Mesendoderm (in vitro differentiated cells): ENCODE measurements around the gene CCK.

Experiments used
- DNase-seq: peaks from one replicate; pipeline ENCODE4 v3.0.0; 2013
- H2AK5ac ChIP-seq: 2 replicates; pipeline ENCODE4 v1.6.1; 2013; ENCODE audit warnings: low read length, inconsistent platforms
- H2BK120ac ChIP-seq: 2 replicates; pipeline ENCODE4 v1.6.1; 2013; ENCODE audit warnings: low read depth, mild to moderate bottlenecking, low read length, moderate library complexity, mixed read lengths
- H2BK15ac ChIP-seq: replicated peaks from 2 replicates; pipeline ENCODE4 v1.6.1; 2013; ENCODE audit warnings: low read depth, mild to moderate bottlenecking, moderate library complexity
- H2BK5ac ChIP-seq: 2 replicates; pipeline ENCODE4 v1.6.1; 2013; ENCODE audit warnings: low read length, inconsistent platforms
- H3K18ac ChIP-seq: 2 replicates; pipeline ENCODE4 v1.6.1; 2013; ENCODE audit warnings: mild to moderate bottlenecking, low read length, mixed read lengths
- H3K23ac ChIP-seq: one replicate; pipeline ENCODE4 v1.6.1; 2013; ENCODE audit warnings: low read length
- H3K27ac ChIP-seq: 2 replicates; pipeline ENCODE4 v1.5.1; 2013; ENCODE audit warnings: low read depth, mild to moderate bottlenecking, inconsistent platforms, low read length, moderate library complexity
- H3K27me3 ChIP-seq: 2 replicates; pipeline ENCODE4 v1.6.1; 2013; ENCODE audit warnings: low read length, control low read depth, mild to moderate bottlenecking, inconsistent platforms; ENCODE audit not compliant: insufficient read depth, poor library complexity
- H3K36me3 ChIP-seq: 2 replicates; pipeline ENCODE4 v1.6.1; 2013; ENCODE audit warnings: low read length, inconsistent platforms; ENCODE audit not compliant: control insufficient read depth, insufficient read depth
- H3K4ac ChIP-seq: one replicate; pipeline ENCODE4 v1.6.1; 2013; ENCODE audit warnings: low read depth, mild to moderate bottlenecking, low read length, moderate library complexity
- H3K4me1 ChIP-seq: 2 replicates; pipeline ENCODE4 v1.6.1; 2013; ENCODE audit warnings: low read depth, low read length, inconsistent platforms; ENCODE audit not compliant: control insufficient read depth
- H3K4me2 ChIP-seq: 2 replicates; pipeline ENCODE4 v1.6.1; 2013; ENCODE audit warnings: low read length
- H3K4me3 ChIP-seq: 2 replicates; pipeline ENCODE4 v1.5.1; 2013; ENCODE audit warnings: mild to moderate bottlenecking, low read length
- H3K56ac ChIP-seq: one replicate; pipeline ENCODE4 v1.6.1; 2013; ENCODE audit warnings: low read length
- H3K79me1 ChIP-seq: 2 replicates; pipeline ENCODE4 v1.6.1; 2013; ENCODE audit warnings: low read length, inconsistent platforms
- H3K79me2 ChIP-seq: 2 replicates; pipeline ENCODE4 v1.6.1; 2013; ENCODE audit warnings: mild to moderate bottlenecking, low read length; ENCODE audit not compliant: control insufficient read depth, insufficient read depth
- H3K9ac ChIP-seq: 2 replicates; pipeline ENCODE4 v1.6.1; 2013; ENCODE audit warnings: low read length, inconsistent platforms
- H4K5ac ChIP-seq: one replicate; pipeline ENCODE4 v1.6.1; 2013; ENCODE audit warnings: low read length
- H4K8ac ChIP-seq: one replicate; pipeline ENCODE4 v1.6.1; 2013; ENCODE audit warnings: low read depth, mild to moderate bottlenecking, control low read depth, low read length, moderate library complexity
- WGBS: extraction: QIAGEN DNeasy Blood & Tissue Kit; methylation state at CpG from one replicate; pipeline ENCODE4 v1.1.7; 2013; ENCODE audit warnings: low lambda C conversion rate, missing lambda C conversion rate; ENCODE audit not compliant: insufficient coverage; ENCODE audit errors: extremely low coverage; 5-methylcytosine and 5-hydroxymethylcytosine counted together

Gene CCK

DNA sequence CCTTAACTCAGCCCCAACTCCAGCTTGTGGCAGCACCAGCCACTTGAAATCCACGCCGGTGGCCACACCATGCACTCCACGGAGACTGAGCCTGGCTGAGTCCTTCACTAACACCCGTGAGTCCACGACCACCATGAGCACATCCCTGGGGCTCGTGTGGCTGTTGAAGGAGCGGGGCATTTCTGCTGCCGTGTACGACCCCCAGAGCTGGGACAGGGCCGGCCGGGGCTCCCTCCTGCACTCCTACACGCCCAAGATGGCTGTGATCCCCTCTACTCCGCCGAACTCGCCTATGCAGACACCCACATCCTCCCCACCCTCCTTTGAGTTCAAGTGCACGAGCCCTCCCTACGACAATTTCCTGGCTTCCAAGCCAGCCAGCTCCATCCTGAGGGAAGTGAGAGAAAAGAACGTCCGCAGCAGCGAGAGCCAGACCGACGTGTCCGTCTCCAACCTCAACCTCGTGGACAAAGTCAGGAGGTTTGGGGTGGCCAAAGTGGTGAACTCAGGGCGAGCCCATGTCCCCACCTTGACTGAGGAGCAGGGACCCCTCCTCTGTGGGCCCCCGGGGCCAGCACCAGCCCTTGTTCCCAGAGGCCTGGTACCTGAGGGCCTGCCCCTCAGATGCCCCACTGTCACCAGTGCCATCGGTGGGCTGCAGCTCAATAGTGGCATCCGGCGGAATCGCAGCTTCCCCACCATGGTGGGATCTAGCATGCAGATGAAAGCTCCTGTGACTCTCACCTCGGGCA is 42.9 kb downstream of the CCK start:
- H4K8ac ChIP-seq: no peak overlapping the region
- H3K36me3 ChIP-seq: peaks cover 2% of the 10 kb centered on the region

DNA sequence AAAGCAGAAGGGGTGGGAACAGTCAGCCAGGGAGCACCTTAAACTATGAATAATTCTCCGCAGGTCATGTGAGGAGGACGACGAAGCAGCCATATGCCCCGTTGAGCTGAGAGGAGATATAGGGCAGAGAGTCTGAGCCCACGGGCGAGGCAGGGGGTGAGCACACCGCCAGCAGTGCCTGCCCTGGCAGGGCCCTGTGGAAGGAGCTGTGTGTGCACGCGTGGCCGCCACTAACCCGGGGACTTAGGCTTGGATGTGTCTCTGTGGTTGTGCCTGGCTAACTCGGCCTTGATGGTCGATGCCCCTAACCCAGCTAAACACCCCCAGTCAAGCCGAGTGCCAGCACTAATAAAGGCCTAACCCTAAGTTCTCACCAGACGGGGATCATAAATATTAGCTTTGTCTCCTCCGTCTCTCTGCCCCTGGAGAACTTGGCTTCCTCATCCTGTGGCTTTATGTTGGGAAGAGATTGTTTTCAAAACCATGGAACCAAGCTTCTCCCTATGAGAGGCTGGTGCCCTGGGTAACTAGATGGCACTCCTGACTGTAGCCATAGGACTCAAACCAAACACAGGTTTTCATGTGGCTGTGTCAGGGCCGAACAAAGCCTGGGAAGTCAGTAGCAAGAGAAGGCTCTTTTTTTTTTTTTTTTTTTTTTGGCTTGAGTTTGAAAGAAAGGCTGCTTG is 45.4 kb downstream of the CCK start:
- Histone ChIP-seq H3K4me3 (no peak overlapping the region), H3K27ac (no peak overlapping the region), H2AK5ac (no peak overlapping the region), H3K4ac (no peak overlapping the region), H3K23ac (no peak overlapping the region), H4K8ac (no peak overlapping the region), H3K79me2 (no peaks in the 10 kb centered on the region), H3K4me1 (no peaks in the 10 kb centered on the region), H2BK15ac (no peak overlapping the region), H2BK120ac (no peak overlapping the region), H3K9ac (no peak overlapping the region), H3K56ac (no peak overlapping the region), H3K27me3 (no peaks in the 10 kb centered on the region), H4K5ac (no peak overlapping the region), H3K4me2 (no peak overlapping the region), H3K18ac (no peak overlapping the region), H2BK5ac (no peak overlapping the region), H3K79me1 (no peaks in the 10 kb centered on the region), H3K36me3 (peaks cover 2% of the 10 kb centered on the region)
- no CpG with 5 or more reads among the region's 17 CpGs for WGBS
- DNase-seq: no peak

More for the DNA sequence above, 42.9 kb downstream of the CCK start:
- no peak overlapping the region for H2AK5ac ChIP-seq
- no peaks in the 10 kb centered on the region for H3K79me1 ChIP-seq
- no peak overlapping the region for H2BK120ac ChIP-seq
- no peak overlapping the region for H3K4me2 ChIP-seq
- no peak overlapping the region for H3K56ac ChIP-seq
- H3K4me3 ChIP-seq: no peak overlapping the region
- H3K9ac ChIP-seq: no peak overlapping the region
- no peak overlapping the region for H2BK15ac ChIP-seq
- H3K4me1 ChIP-seq: no peaks in the 10 kb centered on the region
- no peaks in the 10 kb centered on the region for H3K79me2 ChIP-seq
- no peaks in the 10 kb centered on the region for H3K27me3 ChIP-seq
- no peak overlapping the region for H3K18ac ChIP-seq
- WGBS: no CpG with 5 or more reads among the region's 31 CpGs
- no peak for DNase-seq
- H4K5ac ChIP-seq: no peak overlapping the region
- no peak overlapping the region for H3K27ac ChIP-seq
- H3K4ac ChIP-seq: no peak overlapping the region
- H3K23ac ChIP-seq: no peak overlapping the region
- H2BK5ac ChIP-seq: no peak overlapping the region

DNA sequence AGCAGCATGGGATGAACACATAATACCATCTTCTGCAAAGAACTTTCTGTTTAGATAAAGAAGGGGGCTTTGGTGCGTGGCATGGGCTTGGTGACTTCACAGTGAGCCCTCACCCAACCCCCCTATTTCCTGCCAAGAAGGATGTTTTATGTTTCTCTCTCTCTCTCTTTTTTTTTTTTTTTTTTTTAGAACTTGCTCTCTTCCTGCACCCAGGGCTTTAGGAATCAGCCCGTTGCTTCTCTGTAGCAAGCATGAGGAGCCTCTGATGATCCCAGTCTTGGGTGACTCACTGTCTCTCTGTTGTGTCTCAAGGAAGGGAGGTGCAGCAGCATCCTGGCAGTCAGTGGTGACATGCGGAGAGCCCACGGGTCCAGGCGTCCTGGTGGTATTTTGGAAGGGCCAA is 49.1 kb downstream of the CCK start:
- Histone ChIP-seq H2BK120ac (no peak overlapping the region), H3K4me1 (no peaks in the 10 kb centered on the region), H2AK5ac (no peak overlapping the region), H3K4me2 (no peak overlapping the region), H4K8ac (no peak overlapping the region), H3K36me3 (no peaks in the 10 kb centered on the region), H3K79me2 (no peaks in the 10 kb centered on the region), H3K27me3 (no peaks in the 10 kb centered on the region), H3K56ac (no peak overlapping the region), H3K23ac (no peak overlapping the region), H2BK5ac (no peak overlapping the region), H3K18ac (no peak overlapping the region), H4K5ac (no peak overlapping the region), H2BK15ac (no peak overlapping the region), H3K79me1 (no peaks in the 10 kb centered on the region), H3K4me3 (no peak overlapping the region), H3K27ac (no peak overlapping the region), H3K9ac (no peak overlapping the region), H3K4ac (no peak overlapping the region)
- WGBS: no CpG with 5 or more reads among the region's 5 CpGs
- DNase-seq: peak; percentile 64

DNA sequence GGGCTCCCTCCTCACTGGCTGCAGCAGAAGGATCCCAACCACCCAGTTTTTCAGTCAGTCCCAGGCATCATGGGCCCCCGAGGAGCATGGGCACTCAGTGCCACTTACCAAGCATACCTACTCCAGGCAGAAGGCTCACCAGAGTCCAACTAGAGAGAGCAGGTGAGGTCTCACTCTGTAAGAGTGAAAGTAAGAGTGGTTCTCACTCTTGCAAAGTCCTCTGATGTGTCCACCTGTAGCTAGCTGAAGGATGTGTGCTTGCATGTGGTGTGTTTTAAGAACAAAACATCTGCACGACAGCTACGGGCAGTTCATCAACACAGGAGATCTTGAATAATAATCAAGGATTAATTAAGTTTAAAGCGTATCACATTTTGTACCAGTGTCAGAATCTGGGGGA is 49.7 kb downstream of the CCK start:
- H2AK5ac ChIP-seq: no peak overlapping the region
- H3K27ac ChIP-seq: no peak overlapping the region
- no peak for DNase-seq
- no peak overlapping the region for H2BK120ac ChIP-seq
- no peaks in the 10 kb centered on the region for H3K4me1 ChIP-seq
- no peak overlapping the region for H3K4me2 ChIP-seq
- no peak overlapping the region for H3K56ac ChIP-seq
- H3K9ac ChIP-seq: no peak overlapping the region
- WGBS: no CpG with 5 or more reads among the region's 4 CpGs
- H3K36me3 ChIP-seq: no peaks in the 10 kb centered on the region
- H2BK15ac ChIP-seq: no peak overlapping the region
- no peak overlapping the region for H3K18ac ChIP-seq
- H4K8ac ChIP-seq: no peak overlapping the region
- H3K79me2 ChIP-seq: no peaks in the 10 kb centered on the region
- no peak overlapping the region for H4K5ac ChIP-seq
- no peaks in the 10 kb centered on the region for H3K27me3 ChIP-seq
- no peak overlapping the region for H3K23ac ChIP-seq
- H3K79me1 ChIP-seq: no peaks in the 10 kb centered on the region
- no peak overlapping the region for H3K4me3 ChIP-seq
- no peak overlapping the region for H2BK5ac ChIP-seq
- H3K4ac ChIP-seq: no peak overlapping the region

DNA sequence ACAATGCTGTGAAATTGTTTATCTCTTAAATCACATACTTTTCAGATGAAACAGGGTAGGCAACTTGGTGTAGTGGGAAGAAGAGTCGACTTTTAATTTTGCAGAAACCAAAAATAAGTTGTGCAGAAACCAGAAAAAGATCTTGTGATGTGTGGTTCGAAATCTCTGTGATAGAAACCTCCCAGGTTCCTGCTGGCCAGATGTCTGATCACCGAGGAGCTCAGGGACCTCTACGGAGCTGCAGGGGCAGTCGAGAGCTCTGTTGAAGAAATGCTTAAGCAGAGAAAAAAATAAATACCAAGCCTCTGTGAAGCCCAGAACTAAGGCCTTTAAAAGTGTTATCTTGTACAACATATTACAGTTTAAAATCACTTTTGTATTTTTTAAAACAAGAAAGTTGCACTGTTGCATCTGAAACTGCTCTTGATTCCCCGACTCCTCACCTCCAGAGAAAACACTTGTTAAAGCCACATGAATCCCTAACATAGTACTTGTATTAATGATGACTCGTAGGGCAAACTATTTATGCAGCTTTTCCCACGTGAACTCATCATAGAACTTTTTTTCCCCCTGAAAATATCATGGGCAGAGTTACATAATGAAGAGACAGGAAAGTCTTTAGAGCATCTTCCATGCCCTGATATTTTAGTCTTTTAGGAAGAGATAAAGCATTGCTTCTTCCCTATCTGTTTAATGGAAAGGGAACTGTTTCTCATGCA is 51.3 kb downstream of the CCK start:
- Histone ChIP-seq H3K56ac (no peak overlapping the region), H3K27me3 (no peaks in the 10 kb centered on the region), H4K5ac (no peak overlapping the region), H3K18ac (no peak overlapping the region), H2BK120ac (no peak overlapping the region), H3K27ac (no peak overlapping the region), H2BK5ac (no peak overlapping the region), H4K8ac (no peak overlapping the region), H3K4ac (no peak overlapping the region), H3K36me3 (no peaks in the 10 kb centered on the region), H3K4me1 (no peaks in the 10 kb centered on the region), H3K4me2 (no peak overlapping the region), H3K79me1 (no peaks in the 10 kb centered on the region), H3K79me2 (no peaks in the 10 kb centered on the region), H2AK5ac (no peak overlapping the region), H3K9ac (no peak overlapping the region), H3K4me3 (no peak overlapping the region), H3K23ac (no peak overlapping the region), H2BK15ac (no peak overlapping the region)
- no peak for DNase-seq
- WGBS: no CpG with 5 or more reads among the region's 8 CpGs
